NCI-H2107 treated with DMSO at 0.1 percent for 48 hours (cell line): Measurements from ENCODE around the gene ITK.

Experiments used
- DNase-seq: peaks from one replicate; lab custom pipeline; 2025; ENCODE audit not compliant: unreplicated experiment; lab: John Stamatoyannopoulos, UW

ITK gene

GRCh38 chr5:157180374-157181264, at the start of gene ITK:
Gene ITK (plus strand): TSS chr5:157180840. CDS start chr5:157180978, 138 bp downstream.
- DNase-seq = no peak

DNA sequence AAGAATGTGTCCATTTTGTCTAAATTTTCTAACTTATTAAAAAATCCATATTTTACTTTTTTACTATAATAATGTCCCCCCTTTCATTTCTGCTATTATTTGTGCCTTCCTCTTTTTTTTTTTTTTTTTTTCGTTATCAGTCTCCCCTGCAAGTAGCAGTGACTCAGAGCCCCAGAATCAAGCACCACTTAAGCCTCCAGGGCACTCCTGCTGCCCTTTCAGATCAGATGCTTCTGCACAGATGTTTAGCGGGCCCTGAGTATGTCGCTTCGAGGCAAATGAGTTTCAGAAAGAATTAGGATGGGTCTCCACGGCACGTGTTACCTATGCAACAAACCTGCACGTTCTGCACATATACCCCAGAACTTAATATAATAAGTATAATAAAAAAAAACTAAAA, 49.7 kb upstream of the ITK start:
- no peak for DNase-seq

DNA sequence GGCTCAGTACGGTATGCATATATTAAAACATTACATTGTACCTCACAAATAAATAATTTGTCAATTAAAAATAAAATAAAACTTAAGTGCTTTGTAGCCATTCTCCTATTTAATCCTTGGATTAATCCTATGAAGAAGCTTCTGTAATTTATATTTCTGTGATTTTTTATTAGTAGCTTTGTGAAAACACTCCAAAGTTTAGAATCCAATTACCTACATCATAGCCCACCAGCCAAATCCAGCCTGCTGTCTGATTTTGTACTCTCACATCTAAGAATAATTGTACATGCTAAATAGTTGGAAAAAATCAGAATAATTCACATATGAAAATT, 48.4 kb upstream of the ITK start:
- no peak for DNase-seq

DNA sequence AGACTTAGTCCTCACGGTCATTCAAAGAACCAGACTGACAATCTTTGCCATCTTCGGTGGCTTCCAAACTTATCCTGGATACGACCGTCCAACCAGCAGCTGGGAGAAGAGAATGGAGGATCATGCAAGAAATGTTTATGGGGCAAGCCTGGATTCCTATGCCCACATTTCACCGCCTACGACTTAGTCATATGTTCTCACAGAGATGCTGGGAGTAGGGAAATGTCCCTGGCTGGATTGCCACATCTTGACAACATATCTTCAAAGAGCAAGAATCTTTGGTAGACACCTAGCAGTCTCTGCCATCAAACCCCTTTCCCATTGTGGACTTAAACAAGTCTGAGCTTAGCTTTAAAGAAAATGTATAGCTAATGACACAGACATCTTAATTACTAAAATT, 42.9 kb upstream of the ITK start:
- DNase-seq = no peak

DNA sequence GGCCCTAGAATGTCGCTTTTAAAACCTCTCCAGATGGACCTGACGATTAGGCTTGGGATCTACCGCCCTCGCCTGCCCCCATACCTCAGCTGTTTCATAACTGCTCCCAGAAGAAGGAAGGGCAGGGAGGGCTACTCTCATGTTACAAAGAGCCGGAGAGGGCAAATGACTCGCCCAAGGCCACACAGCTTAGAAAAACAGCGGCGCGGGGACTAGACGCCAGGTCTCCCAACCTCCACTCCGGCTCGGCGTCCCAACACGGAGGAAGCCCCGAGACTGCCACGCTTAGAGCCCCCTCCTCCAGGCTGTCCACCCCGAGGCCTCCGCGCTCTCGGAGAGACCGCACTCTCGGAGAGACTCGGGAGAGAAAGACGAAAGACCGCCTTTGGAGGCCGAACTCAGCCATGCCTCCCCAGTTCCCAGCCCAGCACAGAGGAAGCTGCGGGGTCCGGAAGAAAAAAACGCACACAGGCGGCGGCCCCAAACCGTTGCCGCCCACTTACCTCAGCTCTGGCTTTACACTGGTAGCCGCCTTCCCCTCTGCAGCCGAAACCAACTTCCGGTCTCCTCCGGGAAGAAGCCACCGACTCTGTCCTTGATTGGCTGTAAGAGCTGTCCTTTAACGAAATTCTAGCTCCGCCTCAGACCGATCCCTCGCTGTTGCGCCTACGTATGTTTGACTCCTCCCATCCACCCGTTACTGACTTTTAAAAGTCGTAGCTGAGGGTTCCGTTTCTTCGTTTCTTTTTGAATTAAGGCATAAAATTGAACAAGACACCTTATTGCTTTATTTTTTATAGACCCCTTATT, 38.1 kb upstream of the ITK start, which contains the start of gene MED7:
Gene MED7 (minus strand): TSS at position 549 of the 810 bp plus-strand sequence. CDS start 3,434 bp downstream, outside the sequence.
- peak; percentile 93 for DNase-seq

GRCh38 chr5:157143127-157143971, 37.3 kb upstream of the ITK start:
- peak; percentile 81 for DNase-seq

DNA sequence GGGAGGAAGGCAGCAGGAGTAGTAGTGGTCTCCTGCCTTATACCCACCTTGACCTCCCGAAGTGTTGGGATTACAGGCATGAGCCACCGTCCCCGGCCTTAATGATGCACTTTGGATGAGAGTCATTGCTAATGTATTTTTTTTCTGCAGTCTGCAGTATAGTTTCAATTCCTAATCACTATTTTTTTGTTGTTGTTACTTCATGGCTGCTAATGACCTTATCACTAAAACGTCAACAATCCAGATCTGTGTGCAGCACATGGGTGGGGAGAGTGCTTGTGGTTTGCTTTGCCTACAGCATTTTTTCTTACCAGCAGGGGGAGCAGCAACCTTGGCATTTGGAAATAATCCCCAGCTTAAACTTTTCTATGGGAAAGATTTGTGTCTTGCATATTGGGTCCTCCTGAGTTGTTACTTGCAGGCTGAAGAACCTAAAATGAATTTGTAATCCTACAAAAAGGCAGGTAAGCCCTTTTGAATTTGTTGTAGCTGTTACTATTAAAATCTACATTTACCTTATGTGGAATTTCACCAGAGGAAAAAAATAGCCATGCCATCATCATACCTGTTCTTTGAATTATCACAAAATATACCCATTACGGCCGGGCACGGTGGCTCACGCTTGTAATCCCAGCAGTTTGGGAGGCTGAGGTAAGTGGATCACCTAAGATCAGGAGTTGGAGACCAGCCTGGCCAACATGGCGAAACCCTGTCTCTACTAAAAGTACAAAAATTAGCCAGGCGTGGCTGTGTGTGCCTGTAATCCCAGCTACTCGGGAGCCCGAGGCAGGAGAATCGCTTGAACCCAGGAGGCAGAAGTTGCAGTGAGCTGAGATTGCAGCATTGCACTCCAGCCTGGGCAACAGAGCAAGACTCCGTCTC, 31.7 kb upstream of the ITK start:
- DNase-seq = peak; percentile 20

GRCh38 chr5:157150995-157151394, 29.6 kb upstream of the ITK start:
- DNase-seq = no peak

DNA sequence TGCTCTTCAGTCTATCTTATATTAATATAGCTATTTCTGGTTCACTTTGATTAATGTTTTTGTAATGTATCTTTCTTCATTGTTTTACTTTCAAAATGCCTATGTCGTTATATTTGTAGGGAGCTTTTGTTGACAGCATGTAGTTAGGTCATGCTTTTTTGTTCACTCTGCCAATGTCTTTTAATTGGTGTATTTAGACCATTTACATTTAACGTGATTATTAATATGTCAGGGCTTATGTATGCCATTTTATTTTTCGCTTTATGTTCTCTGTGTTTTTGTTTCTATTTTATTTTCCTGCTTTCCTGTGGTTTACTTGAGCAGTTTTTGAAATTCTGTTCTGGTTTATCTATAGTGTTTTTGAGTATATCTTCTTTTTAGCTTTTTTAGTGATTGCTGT, 25.3 kb upstream of the ITK start:
- DNase-seq = no peak

- DNase-seq = no peak
Measured at GRCh38 chr5:157157293-157157891, 23.2 kb upstream of the ITK start.

- no peak for DNase-seq
Measured at GRCh38 chr5:157159209-157159751, 21.4 kb upstream of the ITK start.

DNA sequence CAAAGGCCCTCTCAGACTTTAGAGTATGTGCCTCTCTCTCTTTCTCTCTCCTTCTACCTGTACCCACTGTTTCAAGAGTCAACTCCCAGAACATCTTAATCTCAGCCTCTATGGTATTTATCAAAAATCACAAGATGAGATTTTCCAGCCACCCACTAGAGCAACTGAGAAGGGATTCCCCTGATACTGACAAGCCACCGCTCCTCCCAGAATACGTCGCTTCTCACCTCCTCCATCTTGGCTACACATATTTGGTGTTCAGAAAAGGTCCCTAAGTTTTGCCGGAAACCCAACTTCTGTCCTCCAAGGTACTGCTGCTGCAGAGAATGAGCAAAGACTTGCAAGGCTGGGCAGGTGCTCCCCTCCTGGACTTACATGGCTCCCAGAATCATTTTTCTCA, 20.6 kb upstream of the ITK start:
- DNase-seq = no peak

- no peak for DNase-seq
Measured at GRCh38 chr5:157161996-157162395, 18.6 kb upstream of the ITK start.

DNA sequence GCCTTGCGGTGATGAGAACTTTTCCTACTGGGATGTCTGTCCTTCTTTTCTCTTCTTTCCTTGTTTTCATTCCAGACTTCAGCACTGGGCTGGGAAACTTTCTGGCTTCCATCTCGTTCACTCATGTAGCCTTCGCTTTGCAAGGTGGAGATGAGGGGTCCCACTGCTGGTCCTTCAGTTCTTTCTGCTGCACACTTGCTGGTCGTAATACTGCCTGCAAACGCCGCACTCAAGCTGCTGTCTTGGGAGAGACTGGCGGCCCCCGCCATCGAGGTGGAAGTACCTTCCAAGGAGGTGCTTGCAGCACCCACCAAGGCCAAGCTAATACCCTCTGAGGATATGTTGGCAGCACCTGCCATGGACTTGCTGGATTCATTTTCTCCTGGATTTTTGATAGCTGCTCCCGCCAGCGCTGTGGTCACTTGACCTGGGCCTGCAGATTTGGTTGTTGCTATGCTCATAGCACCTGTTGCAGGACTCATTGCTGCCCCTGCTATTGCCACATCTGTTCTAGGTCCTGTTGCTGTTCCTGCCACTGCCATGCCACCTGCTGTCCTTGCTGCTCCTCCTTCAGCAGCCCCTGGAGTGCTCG, 17.6 kb upstream of the ITK start:
- no peak for DNase-seq

- no peak for DNase-seq
Measured at GRCh38 chr5:157164521-157164920, 16.1 kb upstream of the ITK start.

- DNase-seq = no peak
Measured at GRCh38 chr5:157165261-157165660, 15.4 kb upstream of the ITK start.

- no peak for DNase-seq
Measured at GRCh38 chr5:157165668-157166067, 15.0 kb upstream of the ITK start.

- DNase-seq = no peak
Measured at GRCh38 chr5:157166214-157167213, 14.1 kb upstream of the ITK start, which contains the start of gene GARIN3. Gene GARIN3 (minus strand): TSS chr5:157166264. CDS start chr5:157166168, 96 bp downstream.
